ENCODE data around the gene AGBL4. TPM values are rescaled to one million over a fixed set of nuclear protein-coding genes. Genes with fewer than 3 reads are reported as not detected.

The AGBL4 gene
- total and polyA plus RNA-seq, 2 of the 13 experiments (the other 11 are each of a cell fraction or from before 2014, with no cell fraction given): not detected

DNA sequence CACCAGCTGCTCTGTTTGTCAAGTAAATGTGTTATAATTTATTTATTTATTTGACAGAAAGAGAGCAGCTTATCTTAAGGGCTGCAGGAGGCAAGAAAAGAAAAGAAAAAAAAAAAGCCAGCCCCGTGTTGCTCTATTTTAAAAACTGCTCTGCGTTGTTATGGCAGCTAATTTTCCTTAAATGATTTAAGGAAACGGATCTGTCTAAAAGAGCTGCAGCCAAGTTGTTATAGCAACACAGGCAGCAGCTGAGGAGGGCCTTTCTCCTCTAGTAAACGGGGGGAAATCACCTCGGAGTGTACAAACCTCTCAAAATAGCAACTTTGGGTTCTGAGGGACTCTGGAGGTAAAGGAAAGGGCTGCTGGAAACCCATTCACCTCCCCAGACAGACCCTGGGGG is 1396.3 kb downstream of the AGBL4 start:
- ATAC-seq (no peak), DNase-seq (ENCODE audit: low spot score) (no peak), FAIRE-seq (no peak)
- ChIA-PET CTCF (ENCODE audit: low intra/inter-chr PET ratio, low total read pairs) (no interaction called here), POLR2A (no interaction called here)
- WGBS (ENCODE audit: low lambda C conversion rate): 23% methylated on average over 3 of the region's 5 CpGs
- in situ Hi-C loops (cut with HindIII; ENCODE audit: extremely low pct_ligation_motif_present, low pct_unique_long_range_greater_than_20kb): no loop called here
- Histone ChIP-seq H3K4me3 (replicated peaks in 1 of 3; ENCODE audit: insufficient read depth in 1 of 3, low read depth in 2 of 3, low read length in 3 of 3) (no peak overlapping the region), H2AFZ (ENCODE audit: low read length) (no peak overlapping the region), H3K79me2 (ENCODE audit: insufficient read depth, low read length) (no peaks in the 10 kb centered on the region), H3K4me2 (ENCODE audit: low read depth, low read length) (no peak overlapping the region), H3K27me3 (ENCODE audit: control insufficient read depth in 1 of 2, insufficient read depth in 2 of 2, low read length in 2 of 2) (peaks cover 0 to 8% of the 10 kb centered on the region in 2 experiments; a peak in 3 of 5 replicates), H3K4me1 (ENCODE audit: insufficient read depth, low read length) (no peaks in the 10 kb centered on the region), H3K9me3 (ENCODE audit: low read length) (no peaks in the 10 kb centered on the region), H3K9ac (ENCODE audit: insufficient read depth, low read depth, low read length) (no peak overlapping the region), H4K20me1 (ENCODE audit: insufficient read depth, low read length) (no peaks in the 10 kb centered on the region), H3K36me3 (replicated peaks in 1 of 2; ENCODE audit: control insufficient read depth in 1 of 2, insufficient read depth in 2 of 2, low read length in 2 of 2) (no peaks in the 10 kb centered on the region), H3K27ac (ENCODE audit: extremely low read length, insufficient read depth, low read length) (no peak overlapping the region)
- intact Hi-C loops (cut with micrococcal nuclease; ENCODE audit: unreplicated experiment): no loop called here
- no TSS peak for BruUV-seq (replicated peaks)
- no peak for TF ChIP-seq ZNF138 (CRISPR knock-in tag; IDR thresholded peaks at IDR 0.05; ENCODE audit: low read depth)
- no peak for TF ChIP-seq PLRG1 (conservative IDR thresholded peaks at IDR 0.05)
- TF ChIP-seq, protein P1, sequence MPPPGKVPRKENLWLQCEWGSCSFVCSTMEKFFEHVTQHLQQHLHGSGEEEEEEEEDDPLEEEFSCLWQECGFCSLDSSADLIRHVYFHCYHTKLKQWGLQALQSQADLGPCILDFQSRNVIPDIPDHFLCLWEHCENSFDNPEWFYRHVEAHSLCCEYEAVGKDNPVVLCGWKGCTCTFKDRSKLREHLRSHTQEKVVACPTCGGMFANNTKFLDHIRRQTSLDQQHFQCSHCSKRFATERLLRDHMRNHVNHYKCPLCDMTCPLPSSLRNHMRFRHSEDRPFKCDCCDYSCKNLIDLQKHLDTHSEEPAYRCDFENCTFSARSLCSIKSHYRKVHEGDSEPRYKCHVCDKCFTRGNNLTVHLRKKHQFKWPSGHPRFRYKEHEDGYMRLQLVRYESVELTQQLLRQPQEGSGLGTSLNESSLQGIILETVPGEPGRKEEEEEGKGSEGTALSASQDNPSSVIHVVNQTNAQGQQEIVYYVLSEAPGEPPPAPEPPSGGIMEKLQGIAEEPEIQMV (CRISPR knock-in tag; IDR thresholded peaks at IDR 0.05; ENCODE audit: low read depth): no peak
- TF ChIP-seq, protein P2, sequence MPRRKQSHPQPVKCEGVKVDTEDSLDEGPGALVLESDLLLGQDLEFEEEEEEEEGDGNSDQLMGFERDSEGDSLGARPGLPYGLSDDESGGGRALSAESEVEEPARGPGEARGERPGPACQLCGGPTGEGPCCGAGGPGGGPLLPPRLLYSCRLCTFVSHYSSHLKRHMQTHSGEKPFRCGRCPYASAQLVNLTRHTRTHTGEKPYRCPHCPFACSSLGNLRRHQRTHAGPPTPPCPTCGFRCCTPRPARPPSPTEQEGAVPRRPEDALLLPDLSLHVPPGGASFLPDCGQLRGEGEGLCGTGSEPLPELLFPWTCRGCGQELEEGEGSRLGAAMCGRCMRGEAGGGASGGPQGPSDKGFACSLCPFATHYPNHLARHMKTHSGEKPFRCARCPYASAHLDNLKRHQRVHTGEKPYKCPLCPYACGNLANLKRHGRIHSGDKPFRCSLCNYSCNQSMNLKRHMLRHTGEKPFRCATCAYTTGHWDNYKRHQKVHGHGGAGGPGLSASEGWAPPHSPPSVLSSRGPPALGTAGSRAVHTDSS (CRISPR knock-in tag; conservative IDR thresholded peaks at IDR 0.05): no peak
- no peak for TF ChIP-seq NR2F6 (IDR thresholded peaks at IDR 0.05)
- TF ChIP-seq NR2F6 (CRISPR knock-in tag; IDR thresholded peaks at IDR 0.05): no peak
- TF ChIP-seq, protein P3, sequence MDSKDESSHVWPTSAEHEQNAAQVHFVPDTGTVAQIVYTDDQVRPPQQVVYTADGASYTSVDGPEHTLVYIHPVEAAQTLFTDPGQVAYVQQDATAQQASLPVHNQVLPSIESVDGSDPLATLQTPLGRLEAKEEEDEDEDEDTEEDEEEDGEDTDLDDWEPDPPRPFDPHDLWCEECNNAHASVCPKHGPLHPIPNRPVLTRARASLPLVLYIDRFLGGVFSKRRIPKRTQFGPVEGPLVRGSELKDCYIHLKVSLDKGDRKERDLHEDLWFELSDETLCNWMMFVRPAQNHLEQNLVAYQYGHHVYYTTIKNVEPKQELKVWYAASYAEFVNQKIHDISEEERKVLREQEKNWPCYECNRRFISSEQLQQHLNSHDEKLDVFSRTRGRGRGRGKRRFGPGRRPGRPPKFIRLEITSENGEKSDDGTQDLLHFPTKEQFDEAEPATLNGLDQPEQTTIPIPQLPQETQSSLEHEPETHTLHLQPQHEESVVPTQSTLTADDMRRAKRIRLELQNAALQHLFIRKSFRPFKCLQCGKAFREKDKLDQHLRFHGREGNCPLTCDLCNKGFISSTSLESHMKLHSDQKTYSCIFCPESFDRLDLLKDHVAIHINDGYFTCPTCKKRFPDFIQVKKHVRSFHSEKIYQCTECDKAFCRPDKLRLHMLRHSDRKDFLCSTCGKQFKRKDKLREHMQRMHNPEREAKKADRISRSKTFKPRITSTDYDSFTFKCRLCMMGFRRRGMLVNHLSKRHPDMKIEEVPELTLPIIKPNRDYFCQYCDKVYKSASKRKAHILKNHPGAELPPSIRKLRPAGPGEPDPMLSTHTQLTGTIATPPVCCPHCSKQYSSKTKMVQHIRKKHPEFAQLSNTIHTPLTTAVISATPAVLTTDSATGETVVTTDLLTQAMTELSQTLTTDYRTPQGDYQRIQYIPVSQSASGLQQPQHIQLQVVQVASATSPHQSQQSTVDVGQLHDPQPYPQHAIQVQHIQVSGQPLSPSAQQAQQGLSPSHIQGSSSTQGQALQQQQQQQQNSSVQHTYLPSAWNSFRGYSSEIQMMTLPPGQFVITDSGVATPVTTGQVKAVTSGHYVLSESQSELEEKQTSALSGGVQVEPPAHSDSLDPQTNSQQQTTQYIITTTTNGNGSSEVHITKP (CRISPR knock-in tag; IDR thresholded peaks at IDR 0.05; ENCODE audit: low read depth): no peak
- TF ChIP-seq ZNF768 (CRISPR knock-in tag; IDR thresholded peaks at IDR 0.05): no peak
- TF ChIP-seq IKZF1 (IDR thresholded peaks at IDR 0.05): no peak
- no peak for TF ChIP-seq ZSCAN20 (CRISPR knock-in tag; IDR thresholded peaks at IDR 0.05; ENCODE audit: borderline replicate concordance)
- TF ChIP-seq ZFX (CRISPR knock-in tag; IDR thresholded peaks at IDR 0.05; ENCODE audit: low read depth): no peak
- TF ChIP-seq, protein P4, sequence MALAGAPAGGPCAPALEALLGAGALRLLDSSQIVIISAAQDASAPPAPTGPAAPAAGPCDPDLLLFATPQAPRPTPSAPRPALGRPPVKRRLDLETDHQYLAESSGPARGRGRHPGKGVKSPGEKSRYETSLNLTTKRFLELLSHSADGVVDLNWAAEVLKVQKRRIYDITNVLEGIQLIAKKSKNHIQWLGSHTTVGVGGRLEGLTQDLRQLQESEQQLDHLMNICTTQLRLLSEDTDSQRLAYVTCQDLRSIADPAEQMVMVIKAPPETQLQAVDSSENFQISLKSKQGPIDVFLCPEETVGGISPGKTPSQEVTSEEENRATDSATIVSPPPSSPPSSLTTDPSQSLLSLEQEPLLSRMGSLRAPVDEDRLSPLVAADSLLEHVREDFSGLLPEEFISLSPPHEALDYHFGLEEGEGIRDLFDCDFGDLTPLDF (CRISPR knock-in tag; IDR thresholded peaks at IDR 0.05): no peak
- TF ChIP-seq ATM (IDR thresholded peaks at IDR 0.05; ENCODE audit: borderline replicate concordance): no peak
- TF ChIP-seq MTF2 (CRISPR knock-in tag; IDR thresholded peaks at IDR 0.05; ENCODE audit: borderline replicate concordance): no peak
- TF ChIP-seq, protein P5, sequence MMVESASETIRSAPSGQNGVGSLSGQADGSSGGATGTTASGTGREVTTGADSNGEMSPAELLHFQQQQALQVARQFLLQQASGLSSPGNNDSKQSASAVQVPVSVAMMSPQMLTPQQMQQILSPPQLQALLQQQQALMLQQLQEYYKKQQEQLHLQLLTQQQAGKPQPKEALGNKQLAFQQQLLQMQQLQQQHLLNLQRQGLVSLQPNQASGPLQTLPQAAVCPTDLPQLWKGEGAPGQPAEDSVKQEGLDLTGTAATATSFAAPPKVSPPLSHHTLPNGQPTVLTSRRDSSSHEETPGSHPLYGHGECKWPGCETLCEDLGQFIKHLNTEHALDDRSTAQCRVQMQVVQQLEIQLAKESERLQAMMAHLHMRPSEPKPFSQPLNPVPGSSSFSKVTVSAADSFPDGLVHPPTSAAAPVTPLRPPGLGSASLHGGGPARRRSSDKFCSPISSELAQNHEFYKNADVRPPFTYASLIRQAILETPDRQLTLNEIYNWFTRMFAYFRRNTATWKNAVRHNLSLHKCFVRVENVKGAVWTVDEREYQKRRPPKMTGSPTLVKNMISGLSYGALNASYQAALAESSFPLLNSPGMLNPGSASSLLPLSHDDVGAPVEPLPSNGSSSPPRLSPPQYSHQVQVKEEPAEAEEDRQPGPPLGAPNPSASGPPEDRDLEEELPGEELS (CRISPR knock-in tag; IDR thresholded peaks at IDR 0.05): no peak
- no peak for TF ChIP-seq PITX1 (CRISPR knock-in tag; IDR thresholded peaks at IDR 0.05)
